NCI-H1694 treated with DMSO at 0.1 percent for 48 hours (cell line): ENCODE data around the gene FAM78A.
"Not testable (repeated sequence)": the region's sequence is repeated elsewhere in the genome, so short reads cannot be mapped to it uniquely, and the experiment has no call there.

Experiments used
- DNase-seq: peaks from one replicate; lab custom pipeline; 2025; lab: John Stamatoyannopoulos, UW

The FAM78A gene

DNA sequence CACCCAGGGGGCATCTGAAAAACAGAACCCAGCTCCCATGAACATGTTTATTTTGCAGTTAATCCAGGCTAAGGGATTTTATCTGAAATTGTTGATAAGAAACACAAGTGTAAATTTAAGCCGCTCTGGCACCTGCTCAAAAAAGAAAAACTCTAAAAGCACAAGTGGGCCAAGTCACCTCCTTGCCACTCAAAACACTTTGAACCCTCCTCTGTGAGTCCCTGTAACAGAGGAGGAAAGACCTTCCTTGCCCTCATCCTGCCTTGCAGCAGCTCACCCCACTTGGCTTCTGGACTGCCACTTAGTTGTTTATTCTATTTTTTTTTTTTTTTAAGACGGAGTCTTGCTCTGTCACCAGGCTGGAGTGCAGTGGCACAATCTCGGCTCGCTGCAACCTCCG, 39.5 kb downstream of the FAM78A start:
- DNase-seq = no peak

DNA sequence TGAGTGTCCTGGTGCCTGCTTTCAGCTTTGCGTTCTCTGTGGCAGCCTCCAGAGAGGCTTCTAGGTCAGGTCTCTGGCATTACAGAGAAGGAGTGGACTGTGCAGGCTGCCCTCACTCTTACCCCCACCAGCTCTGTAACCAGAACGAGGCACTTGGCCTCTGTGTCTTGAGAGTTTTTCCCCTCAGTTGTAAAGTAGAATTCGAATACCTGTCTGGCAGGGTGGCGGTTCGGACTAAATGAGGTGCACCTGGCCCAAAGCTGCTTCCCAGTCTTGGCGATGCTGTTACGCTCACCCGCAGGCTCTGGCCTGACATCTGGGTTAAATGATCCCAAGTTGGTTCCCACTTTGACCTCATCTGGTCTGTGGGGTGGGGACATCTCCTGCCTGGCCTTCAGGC, 40.1 kb downstream of the FAM78A start:
- DNase-seq = no peak

- no peak for DNase-seq
Observed at GRCh38 chr9:131235480-131235851, 40.8 kb downstream of the FAM78A start.

- DNase-seq = no peak
Observed at GRCh38 chr9:131234799-131235479, 41.4 kb downstream of the FAM78A start.

- no peak for DNase-seq
Observed at GRCh38 chr9:131233995-131234394, 42.3 kb downstream of the FAM78A start.

DNA sequence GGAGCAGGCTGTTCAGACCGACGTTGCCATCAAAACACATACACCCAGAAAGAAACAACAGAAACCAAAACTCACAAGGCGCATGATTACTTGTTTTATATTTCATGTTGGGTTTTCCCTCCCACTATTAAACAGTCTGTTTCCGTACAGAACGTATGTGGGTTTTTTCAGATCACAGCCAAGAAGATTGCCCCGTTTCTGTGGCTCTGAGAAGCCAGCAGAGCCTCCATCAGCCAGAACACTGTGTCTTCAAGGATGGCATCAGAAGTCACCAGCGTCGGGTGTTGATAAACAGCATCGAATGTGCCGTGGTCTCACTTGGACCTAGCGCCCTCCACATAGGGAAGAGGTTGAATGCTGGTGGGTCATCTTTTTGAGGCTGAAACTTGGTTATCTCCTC, 42.8 kb downstream of the FAM78A start:
- no peak for DNase-seq

GRCh38 chr9:131228988-131229387, 47.3 kb downstream of the FAM78A start:
- no peak for DNase-seq

- no peak for DNase-seq
Observed at GRCh38 chr9:131227959-131228460, 48.3 kb downstream of the FAM78A start.

DNA sequence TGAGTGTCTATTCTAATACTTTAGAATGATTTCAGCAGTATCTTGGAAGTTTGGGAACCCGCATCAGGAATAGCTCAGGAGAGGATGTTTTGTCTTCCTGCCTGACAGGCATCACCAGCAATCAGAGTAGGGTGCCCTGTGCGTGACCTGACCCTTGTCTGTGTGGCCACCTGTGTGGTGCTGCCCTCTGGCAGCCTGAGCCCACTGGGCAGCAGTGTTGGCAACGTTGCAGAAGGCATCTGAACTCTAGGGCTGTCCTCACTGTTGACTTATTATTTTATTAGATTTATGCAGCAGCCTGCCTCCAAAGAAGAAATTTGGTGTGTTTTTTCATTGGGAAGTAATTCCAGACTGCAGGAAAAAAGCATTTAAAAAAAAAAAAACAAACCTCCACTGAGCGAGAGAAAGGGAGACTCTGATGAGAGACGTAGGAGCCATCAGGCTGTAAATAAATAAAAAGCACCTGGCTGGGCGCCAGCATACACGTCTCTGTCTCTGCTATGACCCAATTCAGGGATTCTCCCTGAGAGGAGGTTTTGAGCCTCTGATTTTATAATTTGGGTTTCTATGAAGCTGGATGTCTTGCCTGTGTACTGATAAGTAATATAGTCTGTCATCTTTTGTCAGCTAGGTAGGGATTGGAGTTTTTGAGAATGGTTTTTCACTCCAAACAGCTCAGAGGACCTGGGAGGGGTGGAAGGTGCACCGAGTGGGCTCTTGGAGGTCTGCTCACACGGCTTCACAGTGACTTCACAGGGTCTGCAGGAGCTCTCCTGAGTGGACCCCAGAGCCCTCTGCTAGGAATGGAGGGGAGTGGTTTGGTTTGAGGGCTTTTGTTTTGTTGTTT, 49.0 kb downstream of the FAM78A start:
- peak; percentile 20 for DNase-seq

DNA sequence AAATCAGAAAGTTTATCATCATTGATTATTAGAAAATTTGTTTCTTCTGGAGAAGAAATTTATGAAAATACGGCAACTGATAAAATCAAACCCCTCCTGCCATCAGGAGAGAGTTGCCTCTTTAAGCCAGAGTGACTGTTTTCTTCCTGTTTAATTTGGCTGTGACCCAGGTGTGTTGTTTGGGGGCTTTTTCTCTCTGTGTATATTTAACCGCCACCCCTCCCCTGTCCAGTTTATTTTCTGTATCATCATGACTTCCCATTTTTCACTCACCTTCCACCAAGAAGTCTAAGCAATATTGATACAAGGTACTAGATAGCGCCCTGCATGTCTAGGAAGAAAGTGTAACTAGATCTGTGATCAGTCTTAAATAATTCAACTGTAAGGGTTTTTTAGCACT, 50.1 kb downstream of the FAM78A start:
- DNase-seq = no peak

DNA sequence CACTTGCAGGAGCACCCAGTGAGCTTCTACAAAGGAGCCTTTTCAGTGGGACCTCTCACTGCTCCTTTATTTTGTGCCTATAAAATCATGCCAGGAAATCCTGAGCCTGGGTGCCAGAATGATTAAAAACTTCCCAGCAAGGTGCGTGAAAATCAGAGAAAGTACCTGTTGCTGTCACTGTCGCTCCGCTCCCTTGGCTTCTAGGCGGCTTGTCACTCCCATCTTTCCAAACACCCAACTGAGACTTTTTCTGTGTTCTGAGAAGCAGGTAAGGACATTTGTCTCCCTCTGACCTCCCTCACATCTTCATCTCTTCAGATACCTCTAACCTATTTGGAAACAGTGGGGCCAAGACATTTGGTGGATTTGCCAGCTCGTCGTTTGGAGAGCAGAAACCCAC, 53.9 kb downstream of the FAM78A start:
- DNase-seq = no peak

DNA sequence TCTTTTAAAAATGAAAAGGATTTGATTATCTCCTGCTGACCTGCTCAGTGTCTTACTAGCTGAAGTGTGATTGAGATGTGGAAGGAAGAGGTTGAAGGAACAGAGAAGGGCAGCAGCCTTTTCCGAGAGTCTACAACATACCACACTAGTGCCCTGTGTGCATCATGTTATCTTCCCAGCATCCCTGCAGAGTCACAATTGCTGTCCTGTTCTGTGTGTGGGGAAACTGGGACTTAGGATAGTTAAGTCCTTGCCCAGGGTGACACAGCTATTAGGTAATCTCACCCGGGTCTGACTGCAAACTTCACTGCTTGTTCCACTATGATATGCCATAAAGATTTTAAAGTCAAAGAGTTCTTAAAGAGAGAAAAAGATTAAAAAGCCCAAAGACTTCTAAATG, 55.8 kb downstream of the FAM78A start:
- no peak for DNase-seq

GRCh38 chr9:131218370-131218769, 57.9 kb downstream of the FAM78A start:
- no peak for DNase-seq

DNA sequence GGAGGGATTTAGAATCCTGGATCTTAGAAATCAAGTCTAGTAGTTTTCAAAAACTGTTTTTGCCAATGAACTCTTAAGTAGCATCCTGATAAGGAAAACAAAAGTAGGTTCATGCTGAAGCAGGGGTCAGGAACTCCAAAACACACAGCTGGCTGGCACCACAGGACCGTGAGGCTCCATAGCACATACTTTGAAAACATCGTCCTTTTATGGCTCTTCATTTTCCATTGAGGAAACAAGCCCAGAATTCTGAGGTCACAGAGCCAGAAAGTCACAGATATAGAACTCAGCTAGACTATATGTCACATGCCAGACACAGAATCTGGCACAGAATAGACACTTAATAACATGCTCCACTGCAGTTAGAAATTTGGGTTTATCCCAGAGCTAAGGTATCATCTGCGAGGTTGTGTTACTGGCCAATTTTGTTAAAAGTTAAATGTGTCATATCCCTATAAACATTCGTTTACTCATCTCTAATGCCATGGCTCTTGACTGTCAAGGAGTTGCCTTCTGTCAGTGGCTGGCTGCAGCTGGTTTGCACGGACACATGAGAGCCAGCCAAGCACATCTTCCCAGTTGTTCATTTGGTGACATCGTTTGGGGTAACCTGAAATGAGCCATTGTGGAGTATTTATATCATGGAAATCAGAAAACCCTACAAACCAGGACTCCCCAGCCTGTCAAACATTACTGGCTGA, 58.8 kb downstream of the FAM78A start:
- DNase-seq = no peak

DNA sequence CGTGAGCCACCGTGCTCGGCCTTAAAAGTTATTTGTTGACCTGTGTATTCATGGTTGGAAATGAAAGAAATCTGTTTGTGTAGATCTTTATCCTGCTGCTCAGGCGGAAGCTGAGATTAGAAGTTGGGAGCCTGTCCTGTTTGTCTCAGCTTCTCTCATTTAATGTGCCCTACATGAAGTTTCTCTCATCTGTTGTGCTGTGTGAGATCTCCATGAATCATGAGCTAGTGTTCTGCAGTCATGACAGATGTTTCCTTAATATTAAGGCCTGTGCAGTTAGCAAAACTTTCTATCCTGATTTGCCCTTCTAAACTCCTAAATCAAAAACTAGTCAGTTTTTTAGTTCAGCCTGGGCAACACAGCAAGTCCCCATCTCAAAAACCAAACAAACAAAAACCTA, 59.5 kb downstream of the FAM78A start:
- DNase-seq = no peak

GRCh38 chr9:131214876-131215275, 61.4 kb downstream of the FAM78A start:
- no peak for DNase-seq

DNA sequence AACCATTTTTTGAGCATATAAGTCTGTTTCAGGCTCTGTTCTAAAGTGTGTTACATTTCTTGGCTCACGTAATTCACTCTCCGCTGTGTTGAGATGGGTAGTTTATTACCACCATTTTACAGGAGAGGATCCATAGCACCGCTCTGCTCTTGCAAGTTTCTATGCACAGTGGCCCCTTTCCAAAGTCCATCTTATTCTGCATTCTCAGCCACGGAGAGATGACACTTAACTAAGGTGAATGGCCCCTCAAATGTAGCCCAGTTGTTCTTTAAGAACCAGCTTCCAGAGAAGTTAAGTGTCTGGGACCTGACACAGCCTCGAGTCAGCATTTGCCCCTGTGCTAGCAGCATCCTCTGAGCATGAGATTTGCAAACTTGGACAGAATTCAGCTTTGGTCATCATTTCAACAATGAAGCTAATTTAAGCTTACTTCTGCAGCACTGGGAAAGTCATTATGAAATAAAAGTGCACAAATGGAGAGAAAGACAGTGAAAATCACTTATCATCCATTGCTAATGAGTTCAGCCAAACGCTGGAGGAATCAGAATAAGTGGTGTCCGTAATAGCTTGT, 61.9 kb downstream of the FAM78A start:
- DNase-seq = no peak

GRCh38 chr9:131211920-131212319, 64.4 kb downstream of the FAM78A start:
- DNase-seq = not testable (repeated sequence)
